Measurements from ENCODE around the gene PLEKHA1.

Gene PLEKHA1

DNA sequence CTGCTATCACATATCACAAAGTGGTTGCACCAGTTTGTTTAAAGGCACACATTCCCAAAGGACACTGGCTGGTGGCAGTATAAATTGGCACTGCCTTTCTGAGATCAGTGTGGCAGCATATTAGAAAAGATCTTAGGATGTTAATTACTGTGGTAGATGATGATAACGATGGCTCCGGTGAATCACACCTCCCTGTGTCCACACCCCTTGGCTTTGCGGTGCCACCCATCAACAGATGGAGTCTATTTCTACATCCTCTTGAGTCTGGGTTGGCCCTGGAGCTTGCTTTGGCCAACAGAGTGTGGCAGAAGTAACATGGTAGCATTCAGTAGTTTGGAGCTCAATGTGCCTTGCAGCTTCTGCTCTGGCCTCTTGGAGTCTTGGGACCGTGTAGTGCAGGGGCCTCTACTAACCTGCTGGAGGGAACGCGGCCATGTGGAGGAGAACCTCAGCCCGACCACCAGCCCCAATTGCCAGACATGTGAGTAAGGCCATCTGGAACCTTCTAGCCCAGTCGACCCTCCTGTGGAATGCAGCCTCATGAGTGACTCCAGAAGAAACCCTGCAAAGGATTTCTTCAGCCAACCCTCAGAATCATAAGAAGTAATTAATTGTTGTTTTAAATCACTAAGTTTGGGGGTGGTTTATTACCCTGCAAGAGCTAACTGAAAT is 27.2 kb upstream of the PLEKHA1 start:
- DNase-seq = no peak

DNA sequence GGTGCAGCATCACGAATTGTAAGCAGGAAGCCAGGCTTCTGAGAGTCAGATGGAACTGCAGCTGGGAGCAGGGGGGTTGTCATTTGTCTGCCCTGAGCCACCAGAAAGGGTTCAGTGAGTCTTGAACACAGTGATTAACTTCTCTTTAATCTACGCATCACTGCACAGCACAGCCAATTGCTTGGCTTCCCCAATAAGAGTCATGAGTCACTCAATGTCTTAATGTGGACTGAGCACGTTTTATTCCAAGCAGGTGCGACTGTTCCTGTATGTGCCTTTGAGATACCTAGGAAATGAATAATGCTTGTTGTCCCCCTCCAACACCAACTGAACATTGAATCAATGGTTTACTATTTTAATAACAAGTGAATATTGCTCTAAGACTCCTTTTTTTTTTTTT is 26.0 kb upstream of the PLEKHA1 start:
- DNase-seq = peak; percentile 10

GRCh38 chr10:122348935-122349361 is 25.6 kb upstream of the PLEKHA1 start:
- DNase-seq = no peak

DNA sequence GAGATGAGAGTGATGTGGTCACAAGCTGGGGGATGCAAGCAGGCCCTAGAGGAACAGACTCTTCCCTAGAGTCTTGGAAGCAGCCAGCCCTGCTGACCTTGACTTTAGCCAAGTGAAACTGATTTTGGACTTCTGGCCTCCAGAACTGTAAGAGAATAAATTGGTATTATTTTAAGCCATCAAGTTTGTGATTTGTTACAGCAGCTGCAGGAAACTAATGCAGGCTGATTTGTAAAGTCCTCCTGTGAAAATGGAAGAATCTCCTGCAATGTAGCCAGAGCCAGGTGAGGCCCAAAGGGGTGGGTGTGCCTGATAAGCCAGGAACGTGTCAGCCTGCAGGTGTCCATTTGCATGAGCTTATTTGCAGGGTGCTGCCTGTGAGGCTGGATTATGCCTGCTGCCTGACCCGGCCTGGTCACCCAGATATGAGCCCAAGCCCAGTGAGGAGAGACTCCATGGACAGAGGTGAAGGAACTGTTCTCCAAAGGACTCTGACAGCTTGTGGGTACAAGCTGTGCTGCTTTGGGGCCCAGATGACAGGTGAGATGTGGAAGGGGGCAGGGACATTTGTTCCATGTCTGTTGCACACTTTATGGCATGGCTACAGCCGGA is 24.6 kb upstream of the PLEKHA1 start:
- no peak for DNase-seq

DNA sequence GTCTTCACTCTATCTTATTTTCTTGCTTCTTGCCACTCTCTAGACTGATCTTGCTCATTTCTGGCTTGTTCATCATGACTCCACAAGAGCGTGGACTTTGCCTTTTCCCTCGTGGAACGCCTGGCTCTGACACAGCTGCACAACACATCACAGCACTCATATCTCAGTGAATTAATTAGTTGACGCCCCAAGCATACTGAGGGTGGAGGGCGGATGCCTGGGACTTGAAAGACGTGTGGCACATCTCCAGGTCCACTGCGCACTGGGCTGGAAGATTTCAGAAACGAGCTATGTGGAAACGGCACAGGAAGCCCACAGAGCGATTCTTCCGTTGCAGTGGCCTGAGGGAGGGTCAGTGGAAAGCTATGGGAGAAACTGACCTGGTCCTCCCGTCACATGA is 23.6 kb upstream of the PLEKHA1 start:
- DNase-seq = no peak

DNA sequence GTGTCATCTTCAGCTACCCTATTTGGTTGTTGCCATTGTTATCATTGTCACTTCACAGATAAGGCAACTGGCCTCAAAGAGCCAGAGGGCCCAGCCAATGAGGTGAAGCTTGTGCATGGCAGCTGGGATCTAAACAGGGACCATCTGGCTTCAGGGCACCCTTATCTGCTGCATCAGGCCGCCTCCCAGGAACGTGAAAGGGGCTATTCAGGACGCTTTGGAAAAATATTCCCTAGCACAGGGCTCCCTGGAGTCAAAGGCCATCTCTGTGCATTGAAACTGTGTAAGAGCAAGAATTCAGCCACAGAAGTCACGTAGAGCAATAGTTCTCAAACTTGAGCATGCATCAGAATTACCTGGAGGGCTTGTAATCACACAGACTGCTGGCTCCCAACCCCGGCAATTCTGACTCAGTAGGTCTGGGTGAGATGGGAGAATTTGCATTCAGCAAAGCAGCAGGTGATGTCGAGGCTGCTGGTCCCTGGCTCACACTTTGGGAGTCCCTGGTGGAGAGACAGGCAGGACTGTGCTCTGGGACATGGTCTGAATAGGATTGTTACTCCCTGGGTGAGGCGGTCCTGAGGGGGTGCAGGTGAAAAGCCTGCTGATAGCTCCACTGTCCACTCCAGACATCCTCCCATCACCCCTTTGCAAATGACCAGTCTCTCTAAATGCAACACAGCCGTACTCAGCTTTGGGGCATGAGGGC is 21.5 kb upstream of the PLEKHA1 start:
- no peak for DNase-seq

DNA sequence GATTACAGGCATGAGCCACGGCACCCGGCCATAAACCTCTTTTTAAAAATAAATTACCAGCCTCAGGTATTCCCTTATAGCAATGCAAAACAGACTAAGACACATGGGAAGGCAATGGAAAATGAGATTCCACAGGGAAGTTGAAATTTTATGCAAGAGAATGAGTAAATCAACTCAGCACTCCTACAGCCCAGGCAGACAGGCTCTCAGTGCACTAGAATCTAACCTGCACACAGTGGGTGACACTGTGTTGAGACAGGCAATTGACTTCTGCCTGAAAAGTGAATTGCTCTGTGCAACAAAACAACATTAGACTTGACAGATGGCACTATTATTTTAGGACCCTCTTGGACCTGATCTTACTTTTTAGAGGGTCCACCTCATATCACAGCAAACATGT is 20.1 kb upstream of the PLEKHA1 start:
- DNase-seq = no peak

- DNase-seq = no peak
These were observed 16.8 kb upstream of the PLEKHA1 start for GRCh38 chr10:122357685-122358084.

DNA sequence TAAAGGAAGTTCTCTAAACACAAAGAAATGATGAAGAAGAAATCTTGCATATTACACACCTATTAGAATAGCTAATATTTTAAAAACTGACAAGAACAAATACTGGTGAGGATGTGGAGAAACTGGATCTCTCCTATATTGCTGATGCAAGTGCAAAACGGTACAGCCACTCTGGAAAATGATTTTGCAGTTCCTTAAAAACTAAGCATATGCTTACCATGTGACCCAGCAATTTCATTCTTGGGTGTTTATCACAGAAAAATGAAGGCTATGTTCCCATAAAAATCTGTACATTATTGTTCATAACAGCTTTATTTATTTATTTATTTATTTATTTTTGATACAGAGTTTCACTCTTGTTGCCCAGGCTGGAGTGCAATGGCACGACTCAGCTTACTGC is 14.9 kb upstream of the PLEKHA1 start:
- DNase-seq = no peak

GRCh38 chr10:122361046-122361445 is 13.5 kb upstream of the PLEKHA1 start:
- no peak for DNase-seq

DNA sequence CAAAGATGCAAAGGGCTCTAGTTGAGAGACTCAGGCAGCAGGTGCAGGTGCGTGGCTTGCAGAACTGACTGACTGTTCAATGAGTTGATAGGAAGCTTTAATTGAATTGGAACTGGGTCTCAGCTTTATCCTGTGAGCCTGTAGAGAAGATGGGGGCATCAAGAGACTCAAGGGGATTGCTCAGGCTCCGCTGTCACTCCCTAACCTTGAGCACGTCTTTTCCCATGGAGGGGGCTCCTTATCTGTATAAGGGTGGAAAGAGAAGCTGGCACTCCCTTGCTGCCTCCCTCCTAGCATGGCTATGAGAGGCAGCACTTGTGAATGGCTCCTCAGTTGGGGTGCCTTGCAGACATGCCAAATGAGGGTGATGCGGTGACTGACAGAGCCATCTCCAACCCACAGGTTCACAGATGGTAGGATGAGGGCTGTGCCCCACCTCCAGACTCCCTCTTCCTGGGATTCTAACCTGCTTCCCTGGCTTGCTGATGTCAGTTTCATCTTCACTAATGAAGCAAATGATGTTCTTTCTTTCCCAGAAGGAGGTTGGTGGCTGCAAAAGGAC is 12.4 kb upstream of the PLEKHA1 start:
- no peak for DNase-seq

GRCh38 chr10:122362621-122363020 is 11.9 kb upstream of the PLEKHA1 start:
- DNase-seq = no peak

DNA sequence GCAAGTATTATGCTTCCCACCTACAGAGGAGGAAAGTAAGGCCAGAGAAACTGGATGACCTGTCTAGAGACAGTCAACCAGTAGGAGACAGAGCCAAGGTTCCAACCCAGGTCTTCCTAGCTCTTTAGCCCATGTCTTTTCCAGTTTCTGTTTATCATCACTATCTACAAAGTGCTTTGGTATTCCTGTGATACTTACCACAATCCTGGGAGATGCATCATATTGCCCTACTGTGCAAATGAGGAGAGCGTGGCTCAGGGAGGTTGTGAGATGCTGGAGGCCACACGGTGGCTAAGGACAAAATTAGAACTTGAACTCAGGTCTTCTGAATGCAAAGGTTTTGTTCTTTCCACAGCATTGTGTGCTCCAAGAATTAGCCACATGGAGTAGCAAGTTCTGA is 11.2 kb upstream of the PLEKHA1 start:
- no peak for DNase-seq

- no peak for DNase-seq
These were observed 10.6 kb upstream of the PLEKHA1 start for GRCh38 chr10:122363722-122364463.

DNA sequence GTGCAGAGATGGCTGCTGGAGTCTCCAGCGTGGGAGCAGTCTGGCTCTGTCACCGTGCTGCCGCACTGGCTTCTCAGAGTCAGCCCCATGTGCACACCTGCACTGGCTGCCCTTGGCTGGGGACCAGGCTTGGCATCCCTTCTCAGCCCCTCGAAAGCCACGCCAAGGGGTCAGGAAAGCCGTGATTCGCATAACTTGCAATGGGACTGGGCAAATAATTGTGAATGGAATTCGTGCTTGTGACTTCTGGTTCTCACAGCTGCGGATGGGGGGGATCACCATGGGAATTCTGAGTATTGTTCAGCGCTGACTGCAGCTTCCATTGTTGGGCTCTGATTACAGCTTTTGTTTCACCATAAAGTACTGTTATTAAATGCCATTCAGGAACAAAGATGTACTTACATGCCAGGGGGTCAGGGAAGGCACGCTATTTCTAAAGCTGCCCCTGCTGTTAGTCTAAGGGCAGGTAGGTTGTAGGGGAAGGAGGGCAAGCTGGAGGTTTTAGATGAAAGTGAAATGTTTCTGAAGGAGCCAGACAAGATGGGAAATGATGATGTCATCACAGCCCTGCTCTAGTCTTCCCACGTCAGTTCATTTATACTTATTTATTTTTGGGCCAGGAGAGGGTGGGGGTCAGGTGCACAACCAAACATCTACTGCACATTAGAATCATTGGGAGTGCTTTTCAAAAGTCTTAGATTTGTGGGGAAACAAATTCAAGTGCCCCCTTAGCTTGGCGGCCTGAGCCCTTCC is 5.8 kb upstream of the PLEKHA1 start:
- DNase-seq = peak; percentile 77

DNA sequence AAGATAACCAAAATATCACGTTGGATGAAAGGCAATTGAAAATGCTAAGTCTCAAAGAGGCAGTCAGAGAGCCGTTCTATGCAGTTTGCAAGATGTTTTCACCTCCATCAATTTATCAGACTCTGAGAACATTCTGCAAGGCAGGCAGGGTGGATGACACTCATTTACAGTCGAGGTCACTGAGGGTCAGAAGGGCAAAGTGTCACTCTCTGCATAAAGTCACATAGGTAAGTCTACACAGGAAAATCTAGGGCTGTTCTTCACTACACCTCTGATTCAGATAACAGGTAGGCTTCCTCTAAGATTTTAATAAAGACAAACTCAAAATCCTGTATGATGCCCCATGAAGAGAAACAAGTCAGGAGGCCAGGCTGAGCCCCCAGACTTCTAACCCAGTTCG is 1.4 kb upstream of the PLEKHA1 start:
- no peak for DNase-seq

- DNase-seq = no peak
These were observed 787 bp upstream of the PLEKHA1 start for GRCh38 chr10:122373721-122374120.

DNA sequence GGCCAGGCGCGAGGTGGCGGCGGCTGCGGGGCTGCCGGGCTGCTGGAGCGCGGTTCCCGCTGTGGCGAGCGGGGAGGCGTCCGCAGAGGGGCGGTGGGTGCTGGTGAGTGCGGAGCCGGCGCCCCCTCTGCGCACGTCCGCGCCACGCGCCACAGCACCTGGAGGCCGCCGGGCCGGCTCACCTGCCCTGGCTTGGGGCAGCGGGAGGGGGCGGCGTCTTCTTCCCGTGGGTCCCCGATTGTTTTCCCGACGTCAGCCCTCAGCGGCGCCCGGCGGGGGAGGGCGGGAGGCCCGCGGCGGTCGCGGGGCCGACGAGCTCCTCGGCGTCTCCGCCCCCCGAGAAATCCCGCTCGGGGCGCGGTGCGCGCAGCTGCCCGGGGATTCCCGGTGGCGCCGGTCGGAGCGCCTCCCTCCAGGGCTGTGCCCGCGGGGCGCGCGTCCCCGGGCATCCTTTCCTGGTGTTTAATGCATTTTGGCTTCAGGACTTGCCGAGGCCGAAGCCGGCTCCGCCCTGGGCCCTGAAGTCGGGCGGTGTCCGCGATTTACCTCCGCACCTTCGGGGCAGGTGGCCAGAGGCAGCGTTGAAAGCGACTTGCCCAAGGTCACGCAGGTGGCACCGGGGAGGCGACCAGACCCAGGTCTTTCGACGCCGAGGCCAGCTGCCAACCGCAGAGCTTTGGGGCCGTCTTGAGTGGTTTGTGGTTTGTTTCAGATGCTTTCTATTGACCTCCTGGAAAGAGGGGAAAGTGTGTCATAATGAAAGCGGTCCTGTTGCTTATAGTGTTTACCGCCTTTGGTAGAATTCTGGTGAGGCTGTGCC is 561 bp downstream of the PLEKHA1 start:
- peak; percentile 14 for DNase-seq

DNA sequence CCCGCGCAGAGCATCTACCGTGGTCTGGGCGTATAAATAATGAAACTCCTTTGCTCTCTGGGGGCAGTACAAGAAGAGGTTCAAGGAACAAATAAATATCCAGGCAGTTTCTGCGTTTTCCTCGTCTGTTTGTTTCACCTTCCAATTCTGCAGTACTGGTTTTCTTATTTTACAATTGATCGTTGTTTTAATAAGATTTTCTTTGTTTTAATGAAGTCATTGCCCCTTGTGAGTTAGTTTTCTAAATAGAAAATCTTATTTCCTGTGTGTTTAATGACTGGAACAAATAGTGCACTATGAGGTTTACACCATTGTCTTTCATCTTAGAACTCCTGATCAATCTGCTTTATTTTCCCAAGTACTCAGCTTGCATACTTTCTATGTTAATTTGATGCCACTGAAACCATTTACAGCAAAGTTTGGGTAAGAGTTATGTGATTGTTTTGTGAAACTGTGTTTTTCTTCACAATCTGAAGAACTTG is 1.2 kb downstream of the PLEKHA1 start:
- DNase-seq = no peak

GRCh38 chr10:122376364-122376961 is 2.0 kb downstream of the PLEKHA1 start:
- no peak for DNase-seq

- no peak for DNase-seq
These were observed 4.5 kb downstream of the PLEKHA1 start for GRCh38 chr10:122379041-122379440.
